ENCODE measurements around the gene REN. TPM values are rescaled to one million over a fixed set of nuclear protein-coding genes. Genes with fewer than 3 reads are reported as not detected.
A peak's percentile ranks its signal among the peaks of the same experiment; 100 is the strongest.

The REN gene
- total and polyA plus RNA-seq, 2 of the 13 experiments (the other 11 are each of a cell fraction or from before 2014, with no cell fraction given) = not detected

GRCh38 chr1:204212715-204213114 lies 46.6 kb upstream of the REN start (continued):
- TF ChIP-seq ZNF704 (CRISPR knock-in tag; IDR thresholded peaks at IDR 0.05; ENCODE audit: borderline replicate concordance) = no peak
- no peak for TF ChIP-seq ZBTB14 (CRISPR knock-in tag; IDR thresholded peaks at IDR 0.05)

- POLR2A ChIA-PET = no interaction called here
- peaks cover 9% of the 10 kb centered on the region for H4K20me1 ChIP-seq (ENCODE audit: insufficient read depth, low read length)
- H3K36me3 ChIP-seq (replicated peaks in 1 of 2; ENCODE audit: control insufficient read depth in 1 of 2, insufficient read depth in 2 of 2, low read length in 2 of 2) = no peaks in the 10 kb centered on the region
- in situ Hi-C loops (cut with HindIII; ENCODE audit: extremely low pct_ligation_motif_present, low pct_unique_long_range_greater_than_20kb) = loop anchor here (5.0 kb wide), 2 partner anchors 54 to 151 kb away; no protein-coding TSS in a partner anchor
- peak overlapping the region; percentile 58 for H3K4me2 ChIP-seq (ENCODE audit: low read depth, low read length)
- H3K27me3 ChIP-seq (ENCODE audit: control insufficient read depth in 1 of 2, insufficient read depth in 2 of 2, low read length in 2 of 2) = no peaks in the 10 kb centered on the region; a peak in 1 of 5 replicates
- ATAC-seq (no peak), FAIRE-seq (no peak), DNase-seq (ENCODE audit: low spot score) (no peak)
- intact Hi-C loops (cut with micrococcal nuclease; ENCODE audit: unreplicated experiment) = loop anchor here (5.0 kb wide), 1 partner anchor 349 kb away; the partner anchor contains the start of gene SNRPE
- BruUV-seq (replicated peaks) = no TSS peak
- 79% methylated on average over 7 of the region's 7 CpGs for WGBS (ENCODE audit: low lambda C conversion rate)
- no peaks in the 10 kb centered on the region for H3K9me3 ChIP-seq (ENCODE audit: low read length)
- H3K4me3 ChIP-seq (replicated peaks in 1 of 3; ENCODE audit: insufficient read depth in 1 of 3, low read depth in 2 of 3, low read length in 3 of 3) = no peak overlapping the region
- CTCF ChIA-PET (ENCODE audit: low intra/inter-chr PET ratio, low total read pairs) = no interaction called here
- TF ChIP-seq ZNF687 (CRISPR knock-in tag; IDR thresholded peaks at IDR 0.05) (0 out of 2 replicates have a peak, but pooled peaks have one; percentile 19), DRAP1 (CRISPR knock-in tag; IDR thresholded peaks at IDR 0.05) (no peak)
- H3K4me1 ChIP-seq (ENCODE audit: insufficient read depth, low read length) = peaks cover 51% of the 10 kb centered on the region
- no peak overlapping the region for H2AFZ ChIP-seq (ENCODE audit: low read length)
- no peak overlapping the region for H3K27ac ChIP-seq (ENCODE audit: extremely low read length, insufficient read depth, low read length)
- peaks cover 16% of the 10 kb centered on the region for H3K79me2 ChIP-seq (ENCODE audit: insufficient read depth, low read length)
- H3K9ac ChIP-seq (ENCODE audit: insufficient read depth, low read depth, low read length) = no peak overlapping the region
Observed at GRCh38 chr1:204211046-204211445, 44.9 kb upstream of the REN start.

All from HepG2 (cell line).